HEK293T (cell line): ENCODE data around the gene ITGA1.

Source experiments
- FOXM1 ChIP-seq: fragments of 450-650 bp; IDR thresholded peaks from 2 replicates; pipeline ENCODE4 v1.6.1; 2017; ENCODE audit warnings: mild to moderate bottlenecking, borderline replicate concordance
- HDGF ChIP-seq: fragments of 450-650 bp; IDR thresholded peaks from 2 replicates; pipeline ENCODE4 v1.6.1; 2017; ENCODE audit warnings: antibody characterized with exemption, borderline replicate concordance
- SP1 ChIP-seq: fragments of 450-650 bp; IDR thresholded peaks from 2 replicates; pipeline ENCODE4 v1.6.1; 2017
- SUZ12 ChIP-seq: fragments of 450-650 bp; IDR thresholded peaks from 2 replicates; pipeline ENCODE4 v1.6.1; 2016; ENCODE audit warnings: mild to moderate bottlenecking
- ZNF384 ChIP-seq: fragments of 450-650 bp; IDR thresholded peaks from 2 replicates; pipeline ENCODE4 v1.6.1; 2016
- TF ChIP-seq, protein P1 (sequence below): fragments of 450-650 bp; IDR thresholded peaks from 2 replicates; pipeline ENCODE4 v1.6.1; 2016

- TF ChIP-seq HDGF: no peak
- no peak for TF ChIP-seq SP1
- no peak for TF ChIP-seq ZNF384
- no peak for TF ChIP-seq FOXM1
- TF ChIP-seq SUZ12: no peak
- TF ChIP-seq, protein P1, sequence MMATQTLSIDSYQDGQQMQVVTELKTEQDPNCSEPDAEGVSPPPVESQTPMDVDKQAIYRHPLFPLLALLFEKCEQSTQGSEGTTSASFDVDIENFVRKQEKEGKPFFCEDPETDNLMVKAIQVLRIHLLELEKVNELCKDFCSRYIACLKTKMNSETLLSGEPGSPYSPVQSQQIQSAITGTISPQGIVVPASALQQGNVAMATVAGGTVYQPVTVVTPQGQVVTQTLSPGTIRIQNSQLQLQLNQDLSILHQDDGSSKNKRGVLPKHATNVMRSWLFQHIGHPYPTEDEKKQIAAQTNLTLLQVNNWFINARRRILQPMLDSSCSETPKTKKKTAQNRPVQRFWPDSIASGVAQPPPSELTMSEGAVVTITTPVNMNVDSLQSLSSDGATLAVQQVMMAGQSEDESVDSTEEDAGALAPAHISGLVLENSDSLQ: no peak
Observed at GRCh38 chr5:52988335-52989024, 200.8 kb downstream of the ITGA1 start.
